H9 (cell line): ENCODE results near the gene HACE1. TPM values are rescaled to one million over a fixed set of nuclear protein-coding genes. Genes with fewer than 3 reads are reported as not detected.

Experiments used
- DNase-seq: peaks from one replicate; pipeline ENCODE4 v3.0.0-alpha.2; 2017
- H2AFZ ChIP-seq: one replicate; pipeline ENCODE4 v1.6.1; 2013; ENCODE audit warnings: mild to moderate bottlenecking, low read length, control low read depth, moderate library complexity
- H2AK5ac ChIP-seq: 2 replicates; pipeline ENCODE4 v1.6.1; 2013; ENCODE audit warnings: low read length, control low read depth, mixed read lengths; ENCODE audit not compliant: insufficient read length
- H2BK120ac ChIP-seq: one replicate; pipeline ENCODE4 v1.6.1; 2013; ENCODE audit warnings: low read depth, mild to moderate bottlenecking, low read length, control low read depth, inconsistent platforms; ENCODE audit not compliant: poor library complexity, severe bottlenecking
- H2BK12ac ChIP-seq: 2 replicates; pipeline ENCODE4 v1.6.1; 2013; ENCODE audit warnings: low read length, control low read depth, mixed read lengths, low read depth; ENCODE audit not compliant: insufficient read length
- H2BK15ac ChIP-seq: 2 replicates; pipeline ENCODE4 v1.6.1; 2013; ENCODE audit warnings: low read depth, low read length, control low read depth
- H2BK20ac ChIP-seq: one replicate; pipeline ENCODE4 v1.6.1; 2013; ENCODE audit warnings: low read depth, mild to moderate bottlenecking, low read length, control low read depth, inconsistent platforms; ENCODE audit not compliant: poor library complexity, severe bottlenecking
- H2BK5ac ChIP-seq: 2 replicates; pipeline ENCODE4 v1.6.1; 2013; ENCODE audit warnings: low read length, control low read depth, mixed read lengths; ENCODE audit not compliant: insufficient read length
- H3K14ac ChIP-seq: 2 replicates; pipeline ENCODE4 v1.6.1; 2013; ENCODE audit warnings: low read length, control low read depth; ENCODE audit not compliant: insufficient read depth
- H3K18ac ChIP-seq: 2 replicates; pipeline ENCODE4 v1.6.1; 2013; ENCODE audit warnings: low read depth, mild to moderate bottlenecking, mixed read lengths, low read length, control low read depth; ENCODE audit not compliant: insufficient read length
- H3K23ac ChIP-seq: 2 replicates; pipeline ENCODE4 v1.6.1; 2013; ENCODE audit warnings: low read length, control low read depth, mixed read lengths, low read depth; ENCODE audit not compliant: insufficient read length
- H3K23me2 ChIP-seq: 2 replicates; pipeline ENCODE4 v1.6.1; 2013; ENCODE audit warnings: low read depth, mild to moderate bottlenecking, mixed read lengths, low read length, control low read depth; ENCODE audit not compliant: insufficient read length, poor library complexity, severe bottlenecking
- H3K27ac ChIP-seq: 2 replicates; pipeline ENCODE4 v1.5.1; 2013; ENCODE audit warnings: low read length, control low read depth, mixed read lengths, low read depth; ENCODE audit not compliant: insufficient read length
- H3K27me3 ChIP-seq: 2 replicates; pipeline ENCODE4 v1.6.1; 2013; ENCODE audit warnings: low read length, control low read depth, inconsistent platforms; ENCODE audit not compliant: insufficient read depth
- H3K4ac ChIP-seq: 2 replicates; pipeline ENCODE4 v1.6.1; 2013; ENCODE audit warnings: low read depth, mild to moderate bottlenecking, control low read depth, inconsistent platforms, low read length, moderate library complexity
- H3K4me1 ChIP-seq: 2 replicates; pipeline ENCODE4 v1.6.1; 2013; ENCODE audit warnings: low read length, control low read depth, inconsistent platforms; ENCODE audit not compliant: insufficient read depth
- H3K4me2 ChIP-seq: 2 replicates; pipeline ENCODE4 v1.6.1; 2013; ENCODE audit warnings: low read length, control low read depth, mixed read lengths; ENCODE audit not compliant: insufficient read length, insufficient read depth
- H3K56ac ChIP-seq: 2 replicates; pipeline ENCODE4 v1.6.1; 2013; ENCODE audit warnings: low read depth, mild to moderate bottlenecking, mixed read lengths, low read length, control low read depth; ENCODE audit not compliant: insufficient read length
- H3K79me1 ChIP-seq: 2 replicates; pipeline ENCODE4 v1.6.1; 2013; ENCODE audit warnings: low read depth, mild to moderate bottlenecking, moderate library complexity, low read length, control low read depth, inconsistent platforms; ENCODE audit not compliant: insufficient read depth, poor library complexity, severe bottlenecking
- H3K79me2 ChIP-seq: 2 replicates; pipeline ENCODE4 v1.6.1; 2013; ENCODE audit warnings: low read length, control low read depth, inconsistent platforms; ENCODE audit not compliant: insufficient read depth
- H3K9ac ChIP-seq: 2 replicates; pipeline ENCODE4 v1.6.1; 2013; ENCODE audit warnings: low read length, control low read depth, mixed read lengths; ENCODE audit not compliant: insufficient read length; ENCODE audit errors: extremely low read depth
- H3K9me3 ChIP-seq: one replicate; pipeline ENCODE4 v1.6.1; 2013; ENCODE audit warnings: low read depth, low read length, inconsistent platforms; ENCODE audit not compliant: control insufficient read depth
- H3T11ph ChIP-seq: one replicate; pipeline ENCODE4 v1.6.1; 2013; ENCODE audit warnings: mild to moderate bottlenecking, low read length, control low read depth, inconsistent platforms
- H4K20me1 ChIP-seq: one replicate; pipeline ENCODE4 v1.6.1; 2013; ENCODE audit not compliant: control insufficient read depth, insufficient read length, insufficient read depth
- H4K5ac ChIP-seq: 2 replicates; pipeline ENCODE4 v1.6.1; 2013; ENCODE audit warnings: low read depth, mild to moderate bottlenecking, mixed read lengths, low read length, control low read depth; ENCODE audit not compliant: insufficient read length
- H4K8ac ChIP-seq: replicated peaks from 2 replicates; pipeline ENCODE4 v1.6.1; 2013; ENCODE audit warnings: low read length, control low read depth, mixed read lengths, low read depth; ENCODE audit not compliant: insufficient read length
- H4K91ac ChIP-seq: 2 replicates; pipeline ENCODE4 v1.6.1; 2013; ENCODE audit warnings: low read depth, mild to moderate bottlenecking, moderate library complexity, mixed read lengths, low read length, control low read depth; ENCODE audit not compliant: insufficient read length
- H3K27ac Mint-ChIP-seq, 3 experiments: 2 replicates in 2 of 3; 3 replicates in 1 of 3; pipeline ENCODE4 v1.8.0; 2020 to 2021; ENCODE audit warnings: mixed read lengths in 3 of 3, mild to moderate bottlenecking in 1 of 3, moderate library complexity in 1 of 3
- H3K27me3 Mint-ChIP-seq: 2 replicates; pipeline ENCODE4 v1.8.0; 2021; ENCODE audit warnings: low read depth, mild to moderate bottlenecking, moderate library complexity, mixed read lengths
- H3K36me3 Mint-ChIP-seq, 3 experiments: 2 replicates in 2 of 3; 3 replicates in 1 of 3; pipeline ENCODE4 v1.8.0; 2020 to 2021; ENCODE audit warnings: low read depth in 3 of 3, mixed read lengths in 3 of 3; ENCODE audit not compliant: insufficient read depth in 1 of 3
- H3K4me1 Mint-ChIP-seq, 2 experiments: 2 replicates each; pipeline ENCODE4 v1.8.0; 2020; ENCODE audit warnings: mixed read lengths in 2 of 2
- H3K4me3 Mint-ChIP-seq, 2 experiments: 2 replicates in 1 of 2; 3 replicates in 1 of 2; pipeline ENCODE4 v1.8.0; 2020 to 2021; ENCODE audit warnings: mild to moderate bottlenecking in 2 of 2, mixed read lengths in 2 of 2, moderate library complexity in 1 of 2
- H3K9me3 Mint-ChIP-seq, 2 experiments: 2 replicates in 1 of 2; 3 replicates in 1 of 2; pipeline ENCODE4 v1.8.0; 2020; ENCODE audit warnings: mild to moderate bottlenecking in 2 of 2, mixed read lengths in 2 of 2, moderate library complexity in 1 of 2
- WGBS: extraction: QIAGEN DNeasy Blood & Tissue Kit; methylation state at CpG from one replicate; pipeline ENCODE4 v1.1.7; 2013; ENCODE audit warnings: missing lambda C conversion rate, low lambda C conversion rate, mixed read lengths; ENCODE audit not compliant: insufficient read length; ENCODE audit errors: extremely low coverage; 5-methylcytosine and 5-hydroxymethylcytosine counted together
- total RNA-seq: library from RNA; stranded (reverse); gene quantifications from 2 replicates; pipeline ENCODE4 v1.2.1, GENCODE V29; 2021
- TF ChIP-seq, protein P1 (sequence below): fragments of 200-600 bp; sonication (generic); conservative IDR thresholded peaks from 3 replicates; pipeline ENCODE4 v1.8.0; 2021; ENCODE audit warnings: antibody characterized with exemption, mild to moderate bottlenecking

The HACE1 gene
- total RNA-seq, 1 experiment from 2014 or later = 18.0 TPM

DNA sequence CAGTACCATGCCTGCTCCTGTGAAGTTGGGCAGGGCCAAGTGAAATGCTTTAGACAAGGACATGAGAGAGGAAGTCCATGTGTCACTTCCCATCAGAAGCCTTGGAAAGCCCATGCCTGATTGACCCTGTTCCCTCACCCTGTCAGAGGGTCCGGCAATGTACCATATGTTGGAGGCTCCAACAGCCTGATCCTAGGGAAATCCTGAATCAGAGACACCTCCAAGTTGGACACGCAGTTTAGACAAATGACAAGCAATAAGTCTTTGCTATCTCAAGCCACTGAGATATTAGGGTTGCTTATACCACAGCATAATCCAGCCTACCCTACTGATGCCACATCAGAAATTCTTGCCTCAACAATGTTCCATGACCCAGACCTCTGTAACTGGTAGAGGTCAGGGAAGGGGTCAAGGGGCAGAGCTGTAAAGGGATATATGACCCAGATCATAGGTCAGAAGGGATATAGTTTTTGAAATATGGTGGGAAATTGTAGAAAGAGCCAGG lies 174.8 kb downstream of the HACE1 start:
- H4K8ac ChIP-seq = no peak overlapping the region
- no peak overlapping the region for H3K4ac ChIP-seq
- Mint-ChIP-seq H3K27me3 (no peaks in the 10 kb centered on the region), H3K4me3 (no peak overlapping the region), H3K27ac (no peak overlapping the region), H3K9me3 (0 out of 5 replicates have a peak, but pooled peaks cover 0 to under 1% of the 10 kb centered on the region in 2 experiments), H3K36me3 (no peaks in the 10 kb centered on the region), H3K4me1 (peaks cover 5 to 10% of the 10 kb centered on the region in 2 experiments; a peak in 3 of 4 replicates)
- no peak for DNase-seq
- H2BK20ac ChIP-seq = no peak overlapping the region
- no peak overlapping the region for H2BK15ac ChIP-seq
- H3K14ac ChIP-seq = no peak overlapping the region
- no peak overlapping the region for H3K9ac ChIP-seq
- WGBS = no CpG with 5 or more reads among the region's 2 CpGs
- H3K23me2 ChIP-seq = peaks cover 3% of the 10 kb centered on the region
- H4K20me1 ChIP-seq = no peaks in the 10 kb centered on the region
- H2BK12ac ChIP-seq = no peak overlapping the region
- no peak overlapping the region for H4K5ac ChIP-seq
- no peak overlapping the region for H3K18ac ChIP-seq
- H2AK5ac ChIP-seq = no peak overlapping the region
- H3T11ph ChIP-seq = no peak overlapping the region
- H3K79me1 ChIP-seq = no peaks in the 10 kb centered on the region
- TF ChIP-seq, protein P1, sequence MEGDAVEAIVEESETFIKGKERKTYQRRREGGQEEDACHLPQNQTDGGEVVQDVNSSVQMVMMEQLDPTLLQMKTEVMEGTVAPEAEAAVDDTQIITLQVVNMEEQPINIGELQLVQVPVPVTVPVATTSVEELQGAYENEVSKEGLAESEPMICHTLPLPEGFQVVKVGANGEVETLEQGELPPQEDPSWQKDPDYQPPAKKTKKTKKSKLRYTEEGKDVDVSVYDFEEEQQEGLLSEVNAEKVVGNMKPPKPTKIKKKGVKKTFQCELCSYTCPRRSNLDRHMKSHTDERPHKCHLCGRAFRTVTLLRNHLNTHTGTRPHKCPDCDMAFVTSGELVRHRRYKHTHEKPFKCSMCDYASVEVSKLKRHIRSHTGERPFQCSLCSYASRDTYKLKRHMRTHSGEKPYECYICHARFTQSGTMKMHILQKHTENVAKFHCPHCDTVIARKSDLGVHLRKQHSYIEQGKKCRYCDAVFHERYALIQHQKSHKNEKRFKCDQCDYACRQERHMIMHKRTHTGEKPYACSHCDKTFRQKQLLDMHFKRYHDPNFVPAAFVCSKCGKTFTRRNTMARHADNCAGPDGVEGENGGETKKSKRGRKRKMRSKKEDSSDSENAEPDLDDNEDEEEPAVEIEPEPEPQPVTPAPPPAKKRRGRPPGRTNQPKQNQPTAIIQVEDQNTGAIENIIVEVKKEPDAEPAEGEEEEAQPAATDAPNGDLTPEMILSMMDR = no peak
- H4K91ac ChIP-seq = no peak overlapping the region
- no peaks in the 10 kb centered on the region for H3K9me3 ChIP-seq
- H3K4me1 ChIP-seq = no peaks in the 10 kb centered on the region
- no peak overlapping the region for H3K27ac ChIP-seq
- H2BK5ac ChIP-seq = no peak overlapping the region
- H3K79me2 ChIP-seq = no peaks in the 10 kb centered on the region
- H2BK120ac ChIP-seq = no peak overlapping the region
- H2AFZ ChIP-seq = no peak overlapping the region
- H3K56ac ChIP-seq = no peak overlapping the region
- no peaks in the 10 kb centered on the region for H3K27me3 ChIP-seq
- H3K4me2 ChIP-seq = no peak overlapping the region
- no peak overlapping the region for H3K23ac ChIP-seq
